Head of caudate nucleus (tissue), 42 donors: ENCODE results near the gene PROK1.

Source experiments
- DNase-seq, 42 donors: peaks; one replicate each; pipeline versions ENCODE4 v3.0.0 to v3.0.0-alpha.2; 2020 to 2021; ENCODE audit warnings: mixed read lengths in 7 of 42
- intact Hi-C: fragments of 100-400 bp; cut with DNase I; formaldehyde crosslinking; loops from one replicate; pipeline ENCODE4 v1.15.0; 2022

Gene PROK1

GRCh38 chr1:110480356-110481096 lies 29.6 kb downstream of the PROK1 start:
- no peak for DNase-seq
- intact Hi-C loops = no loop called here

GRCh38 chr1:110481968-110482623 lies 31.1 kb downstream of the PROK1 start:
- intact Hi-C loops = no loop called here

GRCh38 chr1:110482662-110483307 lies 31.8 kb downstream of the PROK1 start:
- intact Hi-C loops = no loop called here
- DNase-seq = peak in 1 of 42 donors; percentile 7

More at GRCh38 chr1:110481968-110482623, 31.1 kb downstream of the PROK1 start:
- DNase-seq = no peak

DNA sequence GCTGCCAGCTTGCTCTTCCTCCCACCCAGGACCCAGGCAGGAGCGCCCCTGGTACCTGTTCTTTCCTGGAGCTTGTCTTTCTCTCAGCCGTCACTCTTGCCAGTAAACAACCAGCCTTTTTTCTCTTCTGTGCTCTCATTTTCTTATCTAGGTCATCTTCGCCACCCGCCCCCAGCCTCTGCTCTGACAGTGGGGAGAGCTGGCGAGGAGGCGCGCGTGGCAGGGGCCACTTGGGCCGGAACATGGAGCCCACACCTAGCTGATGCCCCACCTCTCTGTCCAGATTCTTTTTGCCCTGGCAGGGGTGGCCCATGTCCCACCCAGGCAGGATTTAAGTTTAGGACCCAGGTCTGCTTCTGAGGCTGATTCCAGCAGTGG lies 32.3 kb downstream of the PROK1 start:
- DNase-seq = peak in 12 of 42 donors; percentile 21 to 49 (median 28)
- intact Hi-C loops = no loop called here

DNA sequence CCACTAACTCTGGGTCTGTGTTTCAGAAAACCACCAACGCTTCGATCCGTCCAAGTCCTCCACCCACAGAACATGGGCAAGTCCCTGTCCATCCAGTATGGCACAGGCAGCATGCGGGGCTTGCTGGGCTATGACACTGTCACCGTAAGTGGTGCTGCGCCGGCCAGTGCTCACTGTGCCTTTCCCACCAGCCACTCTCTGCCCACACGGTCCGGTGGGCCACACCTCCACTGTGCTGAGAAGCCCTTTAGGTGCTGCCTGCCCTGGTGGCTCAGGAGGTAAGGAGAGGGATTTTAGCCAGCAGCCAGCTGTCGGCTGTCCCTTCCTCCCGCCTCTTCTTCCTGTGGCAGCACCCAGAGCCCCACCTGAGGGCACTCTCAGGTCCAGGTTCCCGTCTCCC lies 33.9 kb downstream of the PROK1 start:
- DNase-seq = no peak
- intact Hi-C loops = no loop called here

- no peak for DNase-seq
- intact Hi-C loops = no loop called here
Measured at GRCh38 chr1:110485725-110486124, 34.8 kb downstream of the PROK1 start.

DNA sequence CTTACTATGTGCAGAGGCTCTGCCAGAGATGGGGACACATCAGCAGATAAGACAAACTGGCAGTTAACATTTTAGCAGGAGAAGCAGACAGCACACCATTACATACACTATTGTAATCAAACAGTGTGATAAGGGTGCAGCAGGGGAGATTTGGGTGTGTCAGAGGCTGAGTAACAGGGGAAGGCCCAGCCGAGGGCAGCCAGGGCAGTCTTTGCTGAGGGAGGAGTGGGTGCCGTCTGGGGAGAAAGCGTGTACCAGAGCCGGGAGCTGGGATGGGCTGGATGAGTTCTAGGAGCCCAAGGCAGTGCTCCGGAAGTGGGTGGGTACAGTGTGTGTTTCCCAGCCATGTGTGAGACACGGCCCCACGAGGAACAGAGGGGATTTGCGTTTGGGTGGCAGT lies 36.8 kb downstream of the PROK1 start:
- intact Hi-C loops = no loop called here

GRCh38 chr1:110488161-110488560 lies 37.2 kb downstream of the PROK1 start:
- intact Hi-C loops = no loop called here

More for the DNA sequence above, 36.8 kb downstream of the PROK1 start:
- no peak for DNase-seq

DNA sequence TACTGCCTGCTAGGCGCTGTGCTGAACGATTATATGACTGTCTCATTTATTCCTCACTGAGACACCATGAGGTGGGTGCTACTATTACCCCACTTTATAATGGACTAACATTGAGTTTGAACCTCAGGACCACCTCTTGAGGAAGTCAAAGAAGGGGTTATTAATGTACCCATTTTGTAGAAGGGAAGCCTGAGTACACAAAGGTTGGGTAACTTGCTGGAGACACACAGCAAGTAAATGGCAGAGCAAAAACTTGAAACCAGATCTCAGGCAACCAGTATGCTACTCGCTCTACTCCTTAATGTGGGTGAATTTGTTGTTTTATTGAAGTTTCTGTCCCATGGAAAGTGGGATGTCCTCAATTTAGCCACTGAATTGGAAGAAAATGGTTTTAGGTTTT lies 37.9 kb downstream of the PROK1 start:
- no peak for DNase-seq
- intact Hi-C loops = no loop called here

More at GRCh38 chr1:110488161-110488560, 37.2 kb downstream of the PROK1 start:
- no peak for DNase-seq

- no peak for DNase-seq
- intact Hi-C loops = no loop called here
Measured at GRCh38 chr1:110489406-110489805, 38.5 kb downstream of the PROK1 start.

DNA sequence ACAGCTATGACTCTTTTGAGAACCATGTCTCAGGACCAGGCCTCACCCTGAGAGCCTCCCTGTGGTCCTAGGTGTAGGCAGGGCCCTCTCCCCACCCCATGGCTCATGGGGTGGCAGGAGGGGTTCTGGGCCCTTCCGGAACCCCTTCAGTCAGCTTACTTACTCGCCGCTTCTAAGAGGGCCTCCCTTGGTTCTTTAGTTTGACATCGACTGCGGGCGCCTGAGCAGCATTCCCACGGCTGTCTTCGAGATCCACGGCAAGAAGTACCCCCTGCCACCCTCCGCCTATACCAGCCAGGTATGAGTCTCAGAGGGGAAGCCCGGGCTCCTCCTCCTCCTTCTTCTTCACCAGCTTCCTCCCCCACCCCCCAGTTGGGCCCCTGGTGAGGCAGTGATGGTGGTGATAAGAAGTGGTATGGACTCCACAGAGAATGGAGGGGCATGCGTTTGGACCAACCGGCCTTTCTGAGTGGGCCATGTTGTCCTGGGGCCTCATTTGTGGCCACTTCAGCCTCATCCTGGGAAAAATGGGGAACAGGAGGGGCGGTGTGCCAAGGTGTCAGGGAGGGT lies 39.1 kb downstream of the PROK1 start:
- DNase-seq = no peak
- intact Hi-C loops = no loop called here

GRCh38 chr1:110490791-110491451 lies 40.0 kb downstream of the PROK1 start:
- intact Hi-C loops = no loop called here
- peak in 30 of 42 donors; percentile 15 to 78 (median 38) for DNase-seq

GRCh38 chr1:110492573-110492972 lies 41.6 kb downstream of the PROK1 start:
- intact Hi-C loops = no loop called here
- DNase-seq = no peak

GRCh38 chr1:110493059-110493699 lies 42.2 kb downstream of the PROK1 start:
- DNase-seq = no peak
- intact Hi-C loops = no loop called here

DNA sequence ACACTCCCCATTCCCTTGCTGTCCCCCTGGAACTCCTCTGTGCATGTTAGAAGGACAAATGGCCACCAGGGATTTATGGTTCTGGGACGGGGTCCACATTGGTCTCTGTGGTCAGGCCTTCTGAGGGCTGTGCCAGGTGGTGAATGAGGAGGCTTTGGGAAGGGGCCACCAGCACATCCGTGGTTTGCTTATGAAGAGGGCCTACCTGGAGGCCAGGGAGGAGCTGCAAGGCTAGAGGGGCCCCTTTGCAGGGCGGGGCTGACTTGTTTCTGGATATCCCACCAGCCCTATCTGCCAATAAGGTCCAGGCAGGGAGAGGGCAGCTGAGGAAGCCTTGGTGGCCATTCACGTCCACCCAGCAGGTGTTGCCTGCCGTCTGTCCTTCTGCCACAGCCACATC lies 43.1 kb downstream of the PROK1 start:
- intact Hi-C loops = no loop called here
- DNase-seq = no peak

DNA sequence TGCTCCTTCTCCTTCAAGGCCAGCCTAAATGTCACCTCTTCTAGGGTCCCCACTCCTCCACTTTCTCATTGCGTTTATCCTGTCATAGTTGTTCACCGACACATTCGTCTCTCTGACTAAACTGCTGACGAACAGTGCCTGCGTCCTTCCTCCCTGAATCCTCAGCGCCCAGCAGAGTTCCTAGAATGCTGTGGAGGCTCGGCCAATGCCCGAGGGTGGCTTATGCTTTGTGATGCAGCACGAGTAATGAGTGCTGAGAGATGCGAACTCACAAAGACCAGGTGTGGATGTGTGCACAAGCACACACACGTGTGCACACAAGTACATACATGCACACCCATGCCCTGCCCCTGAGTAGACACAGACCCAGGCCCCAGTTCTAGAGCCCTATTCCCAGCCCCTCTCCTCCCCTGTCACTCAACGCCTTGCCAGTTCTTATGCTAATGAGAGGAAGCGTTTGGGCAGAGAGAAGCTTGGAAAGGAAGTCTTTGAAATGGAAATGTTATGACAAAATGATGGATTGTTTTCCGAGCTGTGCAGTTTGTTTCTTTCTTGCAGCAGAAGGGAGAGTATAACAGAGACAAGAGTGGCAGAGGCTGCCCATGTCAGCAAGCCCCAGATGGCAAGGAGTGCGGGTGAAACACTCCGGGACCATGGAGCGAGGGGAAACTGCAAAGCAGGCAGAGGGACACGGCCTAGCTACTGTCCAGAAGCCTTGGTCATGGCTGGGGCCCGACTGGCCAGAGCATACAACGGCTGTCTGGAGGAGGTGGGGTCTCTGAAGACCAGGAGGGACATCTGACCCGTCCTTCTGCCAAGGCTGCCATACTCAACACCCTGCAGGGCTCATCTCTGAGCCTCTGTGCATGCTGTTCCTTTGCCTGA lies 43.8 kb downstream of the PROK1 start:
- intact Hi-C loops = no loop called here

GRCh38 chr1:110495926-110496600 lies 45.1 kb downstream of the PROK1 start:
- intact Hi-C loops = no loop called here
- peak in 41 of 42 donors; percentile 60 to 94 (median 84) for DNase-seq

More for the DNA sequence above, 43.8 kb downstream of the PROK1 start:
- DNase-seq = no peak
